Calu3 (cell line): ENCODE results near the gene MELTF. TPM values are rescaled to one million over a fixed set of nuclear protein-coding genes. Genes with fewer than 3 reads are reported as not detected.

Experiments
- BruUV-seq: library from RNA; stranded (reverse); fragments of 400-500 nt; replicated peaks from 2 replicates; lab custom pipeline; 2021; lab: Mats Ljungman, UMichigan
- CTCF ChIA-PET: fragments of 300-600 bp; sonication (Branson Sonifier 250); formaldehyde crosslinking; loops from one replicate; lab custom pipeline; 2022; ENCODE audit warnings: antibody characterized with exemption; lab: Charles Lee
- DNase-seq: peaks from one replicate; pipeline ENCODE4 v3.0.0; 2022
- H3K27ac Mint-ChIP-seq: one replicate; pipeline ENCODE4 v1.8.0; 2022; ENCODE audit warnings: mixed read lengths; ENCODE audit not compliant: unreplicated experiment
- H3K27me3 Mint-ChIP-seq: one replicate; pipeline ENCODE4 v1.8.0; 2022; ENCODE audit warnings: mixed read lengths; ENCODE audit not compliant: unreplicated experiment
- H3K36me3 Mint-ChIP-seq: one replicate; pipeline ENCODE4 v1.8.0; 2022; ENCODE audit warnings: mild to moderate bottlenecking, moderate library complexity, mixed read lengths; ENCODE audit not compliant: insufficient read depth, unreplicated experiment
- H3K4me1 Mint-ChIP-seq: one replicate; pipeline ENCODE4 v1.8.0; 2022; ENCODE audit warnings: mild to moderate bottlenecking, low read depth, mixed read lengths; ENCODE audit not compliant: unreplicated experiment
- H3K4me3 Mint-ChIP-seq: one replicate; pipeline ENCODE4 v1.8.0; 2022; ENCODE audit warnings: mild to moderate bottlenecking, low read depth, moderate library complexity, mixed read lengths; ENCODE audit not compliant: unreplicated experiment
- H3K9me3 Mint-ChIP-seq: one replicate; pipeline ENCODE4 v1.8.0; 2022; ENCODE audit warnings: low read depth, mixed read lengths; ENCODE audit not compliant: unreplicated experiment
- intact Hi-C: fragments of 100-400 bp; cut with micrococcal nuclease; formaldehyde crosslinking; loops from one replicate; pipeline ENCODE4 v1.10.0; 2022; ENCODE audit not compliant: unreplicated experiment
- total RNA-seq: library from RNA; stranded (reverse); gene quantifications from 2 replicates; pipeline ENCODE4 v1.2.3, GENCODE V29; 2022
- TF ChIP-seq, protein P1 (sequence below): fragments of 200-600 bp; IDR thresholded peaks from one replicate; pipeline ENCODE4 v1.8.0; 2022; ENCODE audit warnings: antibody characterized with exemption; ENCODE audit not compliant: unreplicated experiment

MELTF gene
- total RNA-seq, 1 experiment from 2014 or later, result 39.0 TPM

- Mint-ChIP-seq H3K9me3 (no peaks in the 10 kb centered on the region), H3K27ac (no peak overlapping the region)
These were observed 33.0 kb downstream of the MELTF start for GRCh38 chr3:196996454-196997265.

DNA sequence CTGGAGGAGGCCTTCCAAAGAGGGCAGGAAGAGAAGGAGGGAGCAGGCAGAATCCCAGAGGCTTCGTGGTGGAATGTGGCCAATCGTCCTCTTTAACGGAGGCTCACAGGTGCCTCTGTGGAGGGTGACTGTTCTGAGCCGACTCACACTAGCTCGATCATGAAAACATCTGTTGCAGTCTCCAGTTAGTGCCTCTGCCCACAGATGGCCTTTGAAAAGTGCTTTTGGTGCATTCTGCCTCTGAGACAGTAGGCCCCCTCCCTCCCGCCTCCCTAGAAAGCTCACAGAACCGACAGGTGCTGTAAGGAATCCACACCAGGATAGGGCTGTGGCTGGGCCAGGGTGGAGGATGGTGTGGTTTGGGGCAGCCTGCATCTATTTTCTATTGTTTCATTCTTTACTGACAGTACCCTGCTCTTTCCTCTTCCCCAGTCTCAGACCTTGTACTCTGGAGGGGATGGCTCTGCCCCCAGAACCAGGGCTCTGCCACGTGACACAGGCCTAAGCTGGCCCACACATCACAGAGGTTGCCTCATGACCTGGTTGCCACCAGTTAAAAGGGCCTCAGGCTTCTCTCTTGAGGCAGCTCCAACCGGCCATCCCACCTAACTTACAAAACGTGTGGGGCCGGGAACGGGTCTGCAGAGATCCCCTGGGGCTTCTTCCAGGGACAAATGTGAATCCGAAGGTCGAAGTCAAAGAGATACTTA, 33.8 kb downstream of the MELTF start:
- H3K36me3 Mint-ChIP-seq, result no peaks in the 10 kb centered on the region
- DNase-seq, result no peak
- TF ChIP-seq, protein P1, sequence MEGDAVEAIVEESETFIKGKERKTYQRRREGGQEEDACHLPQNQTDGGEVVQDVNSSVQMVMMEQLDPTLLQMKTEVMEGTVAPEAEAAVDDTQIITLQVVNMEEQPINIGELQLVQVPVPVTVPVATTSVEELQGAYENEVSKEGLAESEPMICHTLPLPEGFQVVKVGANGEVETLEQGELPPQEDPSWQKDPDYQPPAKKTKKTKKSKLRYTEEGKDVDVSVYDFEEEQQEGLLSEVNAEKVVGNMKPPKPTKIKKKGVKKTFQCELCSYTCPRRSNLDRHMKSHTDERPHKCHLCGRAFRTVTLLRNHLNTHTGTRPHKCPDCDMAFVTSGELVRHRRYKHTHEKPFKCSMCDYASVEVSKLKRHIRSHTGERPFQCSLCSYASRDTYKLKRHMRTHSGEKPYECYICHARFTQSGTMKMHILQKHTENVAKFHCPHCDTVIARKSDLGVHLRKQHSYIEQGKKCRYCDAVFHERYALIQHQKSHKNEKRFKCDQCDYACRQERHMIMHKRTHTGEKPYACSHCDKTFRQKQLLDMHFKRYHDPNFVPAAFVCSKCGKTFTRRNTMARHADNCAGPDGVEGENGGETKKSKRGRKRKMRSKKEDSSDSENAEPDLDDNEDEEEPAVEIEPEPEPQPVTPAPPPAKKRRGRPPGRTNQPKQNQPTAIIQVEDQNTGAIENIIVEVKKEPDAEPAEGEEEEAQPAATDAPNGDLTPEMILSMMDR, result no peak
- CTCF ChIA-PET, result no interaction called here
- intact Hi-C loops, result no loop called here
- no peak overlapping the region for H3K27ac Mint-ChIP-seq
- no peaks in the 10 kb centered on the region for H3K9me3 Mint-ChIP-seq
- H3K4me1 Mint-ChIP-seq, result no peaks in the 10 kb centered on the region
- no peak overlapping the region for H3K4me3 Mint-ChIP-seq
- BruUV-seq, result no TSS peak
- H3K27me3 Mint-ChIP-seq, result no peaks in the 10 kb centered on the region

More at GRCh38 chr3:196996454-196997265, 33.0 kb downstream of the MELTF start:
- CTCF ChIA-PET, result interaction anchor here (0.5 kb wide), 1 partner anchor 294 kb away, joined by 11 read pairs; no protein-coding TSS in a partner anchor
- no TSS peak for BruUV-seq
- no peak for DNase-seq
- intact Hi-C loops, result no loop called here
- no peak overlapping the region for H3K4me3 Mint-ChIP-seq
- H3K4me1 Mint-ChIP-seq, result no peaks in the 10 kb centered on the region
- no peaks in the 10 kb centered on the region for H3K36me3 Mint-ChIP-seq
- no peaks in the 10 kb centered on the region for H3K27me3 Mint-ChIP-seq
- TF ChIP-seq, protein P1, result no peak

- no peaks in the 10 kb centered on the region for H3K4me1 Mint-ChIP-seq
- BruUV-seq, result no TSS peak
- H3K9me3 Mint-ChIP-seq, result no peaks in the 10 kb centered on the region
- no peaks in the 10 kb centered on the region for H3K36me3 Mint-ChIP-seq
- no peak for DNase-seq
- H3K4me3 Mint-ChIP-seq, result no peak overlapping the region
- H3K27ac Mint-ChIP-seq, result no peak overlapping the region
- H3K27me3 Mint-ChIP-seq, result peaks cover 2% of the 10 kb centered on the region
- TF ChIP-seq, protein P1, result no peak
- CTCF ChIA-PET, result no interaction called here
- intact Hi-C loops, result no loop called here
These were observed 34.6 kb downstream of the MELTF start for GRCh38 chr3:196995027-196995426.

GRCh38 chr3:196994056-196994455, 35.6 kb downstream of the MELTF start:
- CTCF ChIA-PET, result no interaction called here
- Mint-ChIP-seq H3K36me3 (no peaks in the 10 kb centered on the region), H3K4me1 (no peaks in the 10 kb centered on the region), H3K27me3 (peaks cover 11% of the 10 kb centered on the region), H3K27ac (no peak overlapping the region), H3K9me3 (no peaks in the 10 kb centered on the region), H3K4me3 (no peak overlapping the region)
- no TSS peak for BruUV-seq
- DNase-seq, result no peak
- TF ChIP-seq, protein P1, result no peak
- intact Hi-C loops, result no loop called here
